OCI-LY3 (cell line): ENCODE data around the gene RCOR2.

Source experiments
- H2AFZ ChIP-seq: fragments of 200-600, 300-600 bp; shearing (Covaris generic); 2 replicates; pipeline ENCODE4 v1.6.0; 2014; ENCODE audit warnings: antibody characterized with exemption, low read depth, low read length
- H3K27ac ChIP-seq: fragments of 200-600, 300-600 bp; sonication (generic); 2 replicates; pipeline ENCODE4 v1.5.1; 2014; ENCODE audit warnings: mild to moderate bottlenecking, low read length, moderate library complexity, mixed read lengths
- H3K27me3 ChIP-seq: fragments of 200-600, 300-600 bp; sonication (generic); 2 replicates; pipeline ENCODE4 v1.6.1; 2014; ENCODE audit warnings: low read depth, low read length, mixed read lengths
- H3K36me3 ChIP-seq: fragments of 200-600, 300-600 bp; sonication (generic); replicated peaks from 2 replicates; pipeline ENCODE3; 2014; ENCODE audit warnings: low read depth, low read length, mixed read lengths
- H3K4me1 ChIP-seq: fragments of 300-600, 200-600 bp; sonication (generic); 2 replicates; pipeline ENCODE4 v1.6.1; 2014; ENCODE audit warnings: low read length, mixed read lengths
- H3K4me2 ChIP-seq: fragments of 200-600, 300-600 bp; sonication (generic); 2 replicates; pipeline ENCODE4 v1.6.1; 2014; ENCODE audit warnings: low read length, mixed read lengths
- H3K4me3 ChIP-seq: fragments of 300-600, 200-600 bp; sonication (generic); 2 replicates; pipeline ENCODE4 v1.5.1; 2014; ENCODE audit warnings: antibody characterized with exemption, mild to moderate bottlenecking, low read length, moderate library complexity
- H3K79me2 ChIP-seq: fragments of 300-600, 200-600 bp; shearing (Covaris generic); 2 replicates; pipeline ENCODE4 v1.6.1; 2014; ENCODE audit warnings: mild to moderate bottlenecking, low read length, mixed read lengths
- H3K9ac ChIP-seq: fragments of 300-600, 200-600 bp; shearing (Covaris generic); 2 replicates; pipeline ENCODE4 v1.6.0; 2014; ENCODE audit warnings: mild to moderate bottlenecking, low read length, moderate library complexity
- H3K9me3 ChIP-seq: fragments of 200-600, 300-600 bp; shearing (Covaris generic); 2 replicates; pipeline ENCODE4 v1.6.1; 2014; ENCODE audit warnings: low read length, mixed read lengths; ENCODE audit not compliant: insufficient read depth
- H4K20me1 ChIP-seq: fragments of 200-600, 300-600 bp; sonication (generic); 2 replicates; pipeline ENCODE4 v1.6.1; 2016; ENCODE audit warnings: low read length, mixed read lengths; ENCODE audit not compliant: insufficient read depth
- EZH2phosphoT487 ChIP-seq: fragments of 200-600 bp; shearing (Covaris generic); IDR thresholded peaks from 2 replicates; pipeline ENCODE4 v1.6.1; 2018; ENCODE audit warnings: antibody characterized with exemption, mixed run types, low read depth
- TF ChIP-seq, protein P1 (sequence below): fragments of 200-600, 300-600 bp; sonication (generic); IDR thresholded peaks from 2 replicates; pipeline ENCODE4 v1.5.1; 2014; ENCODE audit warnings: antibody characterized with exemption, low read length, low read depth

RCOR2 gene

DNA sequence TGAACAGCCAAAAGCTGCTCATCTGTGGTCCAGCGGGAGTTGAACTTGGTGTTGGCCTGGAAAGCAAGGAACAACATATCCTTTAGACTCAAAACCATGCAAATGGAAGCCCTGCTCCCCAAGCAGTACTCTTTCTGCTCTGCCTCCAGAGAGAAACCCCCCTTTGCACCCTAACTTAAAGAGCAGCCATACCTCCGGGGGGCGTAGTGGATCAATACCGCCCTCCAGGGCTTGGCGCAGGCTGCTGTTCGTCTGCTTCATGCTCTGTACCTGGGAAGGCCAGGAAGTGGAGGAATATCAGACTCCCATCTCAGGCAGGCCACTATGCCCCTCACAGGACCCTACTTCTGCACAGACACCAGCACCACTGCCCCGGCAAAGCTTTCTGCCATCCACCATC, 4.3 kb downstream of the RCOR2 start:
- no peaks in the 10 kb centered on the region for H3K9me3 ChIP-seq
- H3K27ac ChIP-seq, result no peak overlapping the region
- no peak overlapping the region for H2AFZ ChIP-seq
- H3K36me3 ChIP-seq, result peaks cover 23% of the 10 kb centered on the region
- no peaks in the 10 kb centered on the region for H4K20me1 ChIP-seq
- H3K4me1 ChIP-seq, result no peaks in the 10 kb centered on the region
- H3K4me2 ChIP-seq, result no peak overlapping the region
- TF ChIP-seq, protein P1, sequence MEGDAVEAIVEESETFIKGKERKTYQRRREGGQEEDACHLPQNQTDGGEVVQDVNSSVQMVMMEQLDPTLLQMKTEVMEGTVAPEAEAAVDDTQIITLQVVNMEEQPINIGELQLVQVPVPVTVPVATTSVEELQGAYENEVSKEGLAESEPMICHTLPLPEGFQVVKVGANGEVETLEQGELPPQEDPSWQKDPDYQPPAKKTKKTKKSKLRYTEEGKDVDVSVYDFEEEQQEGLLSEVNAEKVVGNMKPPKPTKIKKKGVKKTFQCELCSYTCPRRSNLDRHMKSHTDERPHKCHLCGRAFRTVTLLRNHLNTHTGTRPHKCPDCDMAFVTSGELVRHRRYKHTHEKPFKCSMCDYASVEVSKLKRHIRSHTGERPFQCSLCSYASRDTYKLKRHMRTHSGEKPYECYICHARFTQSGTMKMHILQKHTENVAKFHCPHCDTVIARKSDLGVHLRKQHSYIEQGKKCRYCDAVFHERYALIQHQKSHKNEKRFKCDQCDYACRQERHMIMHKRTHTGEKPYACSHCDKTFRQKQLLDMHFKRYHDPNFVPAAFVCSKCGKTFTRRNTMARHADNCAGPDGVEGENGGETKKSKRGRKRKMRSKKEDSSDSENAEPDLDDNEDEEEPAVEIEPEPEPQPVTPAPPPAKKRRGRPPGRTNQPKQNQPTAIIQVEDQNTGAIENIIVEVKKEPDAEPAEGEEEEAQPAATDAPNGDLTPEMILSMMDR, result peak; percentile 22; the same call in 1 of the 2 replicates
- no peak for TF ChIP-seq EZH2phosphoT487
- H3K9ac ChIP-seq, result no peak overlapping the region
- H3K27me3 ChIP-seq, result no peaks in the 10 kb centered on the region
- H3K4me3 ChIP-seq, result no peak overlapping the region
- H3K79me2 ChIP-seq, result no peaks in the 10 kb centered on the region

DNA sequence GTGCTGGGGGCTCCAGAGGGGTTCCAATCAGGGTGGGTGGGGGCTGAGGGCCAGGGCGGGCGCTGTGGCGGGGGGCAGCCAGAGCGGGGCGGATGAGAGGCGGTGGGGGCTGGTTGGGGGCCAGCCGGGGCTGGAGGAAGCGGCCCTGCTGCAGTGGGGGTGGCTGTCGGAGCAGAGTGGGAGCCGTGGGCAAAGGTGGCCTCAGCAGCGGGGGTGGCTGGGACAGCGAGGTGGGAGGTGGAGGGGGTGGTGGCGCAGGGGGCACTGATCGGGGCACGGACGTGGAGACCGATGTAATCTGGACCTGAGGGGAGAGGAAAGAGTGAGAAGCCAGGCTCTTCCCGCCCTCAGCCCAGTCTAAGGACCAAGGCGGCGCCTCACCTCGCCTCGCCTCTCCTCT, 5.1 kb downstream of the RCOR2 start:
- Histone ChIP-seq H3K79me2 (no peaks in the 10 kb centered on the region), H2AFZ (no peak overlapping the region), H3K27me3 (no peaks in the 10 kb centered on the region), H4K20me1 (no peaks in the 10 kb centered on the region), H3K4me1 (no peaks in the 10 kb centered on the region), H3K9me3 (no peaks in the 10 kb centered on the region), H3K36me3 (peaks cover 29% of the 10 kb centered on the region), H3K9ac (no peak overlapping the region), H3K4me2 (no peak overlapping the region), H3K27ac (no peak overlapping the region), H3K4me3 (no peak overlapping the region)
- no peak for TF ChIP-seq EZH2phosphoT487
- TF ChIP-seq, protein P1, result no peak

DNA sequence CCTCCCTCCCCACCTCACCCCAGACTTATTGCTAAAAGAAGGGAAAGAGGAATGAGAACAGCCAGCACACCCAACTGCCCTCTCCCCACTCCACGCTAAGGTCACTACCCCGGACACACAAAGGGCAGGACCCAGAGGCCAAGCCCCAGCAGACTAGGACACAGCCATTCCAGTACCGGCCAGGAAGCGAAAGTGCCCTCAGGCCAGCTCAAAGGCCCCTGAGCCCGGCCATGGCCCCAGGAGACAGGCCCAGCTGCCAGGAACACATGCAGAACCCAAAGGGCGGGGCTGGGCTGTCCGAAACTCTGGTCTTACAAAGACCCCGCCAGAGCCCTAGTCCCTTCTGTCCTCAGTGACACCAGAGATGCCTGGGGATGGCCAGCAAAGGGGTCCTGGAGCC, 5.5 kb downstream of the RCOR2 start:
- Histone ChIP-seq H4K20me1 (no peaks in the 10 kb centered on the region), H3K36me3 (peaks cover 30% of the 10 kb centered on the region), H3K27me3 (no peaks in the 10 kb centered on the region), H3K79me2 (no peaks in the 10 kb centered on the region), H3K9ac (no peak overlapping the region), H3K9me3 (no peaks in the 10 kb centered on the region), H3K4me2 (no peak overlapping the region), H3K27ac (no peak overlapping the region), H3K4me3 (no peak overlapping the region), H2AFZ (no peak overlapping the region), H3K4me1 (no peaks in the 10 kb centered on the region)
- TF ChIP-seq EZH2phosphoT487, result no peak
- TF ChIP-seq, protein P1, result no peak

DNA sequence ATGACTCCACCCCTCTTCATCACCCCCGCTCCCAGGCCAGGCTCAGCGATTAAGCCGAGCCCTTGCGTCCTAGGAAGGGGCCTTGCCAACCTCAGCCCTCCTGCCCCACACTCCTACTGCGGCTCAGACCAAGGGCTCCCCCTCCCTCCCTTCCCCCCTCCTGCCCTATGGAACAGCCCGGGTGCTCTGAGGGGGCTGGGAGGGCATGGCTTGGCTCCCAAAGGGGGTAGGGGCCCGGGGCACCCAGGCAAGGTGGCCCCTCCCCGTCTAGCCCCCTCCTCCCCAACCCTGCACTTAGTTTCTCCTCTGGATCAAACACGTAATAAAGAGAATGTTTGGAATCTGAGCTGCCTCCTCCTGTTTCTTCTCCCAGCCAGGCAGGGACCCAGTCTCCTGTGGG, 6.3 kb downstream of the RCOR2 start:
- peaks cover 34% of the 10 kb centered on the region for H3K36me3 ChIP-seq
- H3K9ac ChIP-seq, result no peak overlapping the region
- no peak overlapping the region for H3K27ac ChIP-seq

More for the DNA sequence above, 6.3 kb downstream of the RCOR2 start:
- Histone ChIP-seq H2AFZ (no peak overlapping the region), H3K4me1 (no peaks in the 10 kb centered on the region), H3K27me3 (no peaks in the 10 kb centered on the region), H3K4me3 (no peak overlapping the region), H4K20me1 (no peaks in the 10 kb centered on the region), H3K4me2 (no peak overlapping the region), H3K9me3 (no peaks in the 10 kb centered on the region), H3K79me2 (no peaks in the 10 kb centered on the region)
- TF ChIP-seq EZH2phosphoT487, result no peak
- TF ChIP-seq, protein P1, result no peak
